H1 (cell line): Measurements from ENCODE around the gene ZDHHC1. TPM values are rescaled to one million over a fixed set of nuclear protein-coding genes. Genes with fewer than 3 reads are reported as not detected.

Experiments
- CTCF ChIA-PET: fragments of 300-600 bp; sonication (Branson Sonifier 250); formaldehyde crosslinking; loops from one replicate; lab custom pipeline; 2021; ENCODE audit not compliant: partially characterized antibody; lab: Charles Lee
- POLR2A ChIA-PET: fragments of 300-600 bp; sonication (Branson Sonifier 250); formaldehyde crosslinking; loops from one replicate; lab custom pipeline; 2021; ENCODE audit warnings: inconsistent platforms; ENCODE audit not compliant: partially characterized antibody; lab: Charles Lee
- DNase-seq, 2 experiments: peaks; one replicate each; pipeline versions ENCODE4 v3.0.0 to v3.0.0-alpha.2; 2010 to 2022; ENCODE audit warnings: low spot score in 2 of 2, low read depth in 1 of 2, mixed read lengths in 1 of 2
- FAIRE-seq: peaks from 2 replicates; lab custom pipeline; 2011; peaks lifted over from hg19 to GRCh38; lab: Jason Lieb, UNC
- H2AFZ ChIP-seq: 2 replicates; pipeline ENCODE4 v1.8.1; 2012; ENCODE audit warnings: low read length, inconsistent platforms
- H2AK5ac ChIP-seq: 2 replicates; pipeline ENCODE4 v1.6.1; 2013; ENCODE audit warnings: low read depth, low read length
- H2BK120ac ChIP-seq: replicated peaks from 2 replicates; pipeline ENCODE3; 2013; ENCODE audit warnings: low read depth, low read length, inconsistent platforms
- H2BK12ac ChIP-seq: 2 replicates; pipeline ENCODE4 v1.6.1; 2013; ENCODE audit warnings: low read depth, low read length
- H2BK15ac ChIP-seq: 2 replicates; pipeline ENCODE4 v1.6.1; 2013; ENCODE audit warnings: low read length
- H2BK20ac ChIP-seq: 2 replicates; pipeline ENCODE4 v1.6.1; 2013; ENCODE audit warnings: low read length
- H2BK5ac ChIP-seq: 2 replicates; pipeline ENCODE4 v1.6.1; 2013; ENCODE audit warnings: low read depth, low read length
- H3K14ac ChIP-seq: 2 replicates; pipeline ENCODE4 v1.6.1; 2013; ENCODE audit warnings: inconsistent platforms; ENCODE audit not compliant: insufficient read length
- H3K18ac ChIP-seq: 2 replicates; pipeline ENCODE4 v1.6.1; 2013; ENCODE audit warnings: low read length; ENCODE audit errors: extremely low read depth
- H3K23ac ChIP-seq: 2 replicates; pipeline ENCODE4 v1.6.1; 2013; ENCODE audit warnings: inconsistent platforms; ENCODE audit not compliant: insufficient read length
- H3K23me2 ChIP-seq: 2 replicates; pipeline ENCODE4 v1.6.1; 2013; ENCODE audit warnings: low read depth, low read length
- H3K27ac ChIP-seq: 2 replicates; pipeline ENCODE4 v1.6.1; 2011; ENCODE audit warnings: low read depth, low read length, inconsistent platforms
- H3K27me3 ChIP-seq, 4 experiments: replicated peaks in 1 of 4; 1 replicate in 1 of 4; 2 replicates in 3 of 4; pipeline versions ENCODE4 v1.6.1 to v1.8.1; 2011 to 2013; ENCODE audit warnings: low read length in 3 of 4, mild to moderate bottlenecking in 3 of 4, inconsistent platforms in 2 of 4, mixed read lengths in 2 of 4, moderate library complexity in 1 of 4; ENCODE audit not compliant: control insufficient read depth in 3 of 4, insufficient read depth in 3 of 4; ENCODE audit errors: extremely low read depth in 1 of 4
- H3K36me3 ChIP-seq, 4 experiments: 2 replicates each; pipeline versions ENCODE4 v1.6.1 to v1.8.1; 2011 to 2013; ENCODE audit warnings: mild to moderate bottlenecking in 4 of 4, low read length in 3 of 4, moderate library complexity in 2 of 4, control low read depth in 1 of 4, inconsistent platforms in 1 of 4; ENCODE audit not compliant: insufficient read depth in 4 of 4, control insufficient read depth in 2 of 4
- H3K4ac ChIP-seq: replicated peaks from 2 replicates; pipeline ENCODE3; 2013; ENCODE audit warnings: low read length, low read depth, mixed read lengths, inconsistent platforms; ENCODE audit not compliant: insufficient read length
- H3K4me1 ChIP-seq, 4 experiments: replicated peaks in 1 of 4; 1 replicate in 1 of 4; 2 replicates in 3 of 4; pipeline versions ENCODE4 v1.6.1 to v1.8.1; 2011 to 2013; ENCODE audit warnings: low read length in 3 of 4, inconsistent platforms in 2 of 4, mixed read lengths in 1 of 4; ENCODE audit not compliant: insufficient read depth in 4 of 4, control insufficient read depth in 3 of 4
- H3K4me2 ChIP-seq, 2 experiments: 2 replicates each; pipeline versions ENCODE4 v1.6.1 to v1.8.1; 2011 to 2013; ENCODE audit warnings: low read depth in 2 of 2, low read length in 2 of 2, control low read depth in 1 of 2, inconsistent platforms in 1 of 2, mild to moderate bottlenecking in 1 of 2; ENCODE audit not compliant: insufficient read depth in 1 of 2
- H3K4me3 ChIP-seq, 4 experiments: fragments of 200-600, 300-600 bp in 1 of 4; sonication (generic), shearing (Covaris generic), sonication (Bioruptor Twin) in 1 of 4; 2 replicates each; pipeline versions ENCODE4 v1.5.1 to v1.8.1; 2011 to 2016; ENCODE audit warnings: low read length in 4 of 4, low read depth in 3 of 4, control low read depth in 2 of 4, inconsistent platforms in 2 of 4, mild to moderate bottlenecking in 2 of 4, mixed read lengths in 1 of 4, moderate library complexity in 1 of 4; ENCODE audit not compliant: insufficient read depth in 2 of 4; ENCODE audit errors: extremely low read depth in 1 of 4
- H3K56ac ChIP-seq: replicated peaks from 2 replicates; pipeline ENCODE3; 2013; ENCODE audit warnings: low read depth, mild to moderate bottlenecking, mixed read lengths, low read length, inconsistent platforms; ENCODE audit not compliant: insufficient read length
- H3K79me1 ChIP-seq: 2 replicates; pipeline ENCODE4 v1.6.1; 2013; ENCODE audit warnings: low read depth, low read length, control low read depth
- H3K79me2 ChIP-seq, 2 experiments: 2 replicates each; pipeline versions ENCODE4 v1.6.1 to v1.8.1; 2012 to 2013; ENCODE audit warnings: low read length in 2 of 2, mild to moderate bottlenecking in 2 of 2, inconsistent platforms in 1 of 2; ENCODE audit not compliant: insufficient read depth in 2 of 2, control insufficient read depth in 1 of 2
- H3K9ac ChIP-seq, 4 experiments: replicated peaks in 1 of 4; 1 replicate in 1 of 4; 2 replicates in 3 of 4; pipeline versions ENCODE4 v1.6.1 to v1.8.1; 2011 to 2013; ENCODE audit warnings: low read depth in 3 of 4, low read length in 3 of 4, control low read depth in 2 of 4, mild to moderate bottlenecking in 2 of 4, moderate library complexity in 2 of 4, inconsistent platforms in 1 of 4; ENCODE audit errors: extremely low read depth in 1 of 4
- H3K9me3 ChIP-seq, 2 experiments: 2 replicates each; pipeline versions ENCODE4 v1.6.1 to v1.8.1; 2012 to 2013; ENCODE audit warnings: mild to moderate bottlenecking in 2 of 2, moderate library complexity in 2 of 2, control low read depth in 1 of 2, inconsistent platforms in 1 of 2, low read depth in 1 of 2, low read length in 1 of 2, mixed read lengths in 1 of 2; ENCODE audit not compliant: insufficient read depth in 2 of 2
- H4K20me1 ChIP-seq, 2 experiments: replicated peaks in 1 of 2; 2 replicates each; pipeline versions ENCODE3 to v1.8.1; 2011 to 2013; ENCODE audit warnings: inconsistent platforms in 2 of 2, low read length in 2 of 2, mild to moderate bottlenecking in 1 of 2; ENCODE audit not compliant: insufficient read depth in 2 of 2, control insufficient read depth in 1 of 2
- H4K5ac ChIP-seq: 2 replicates; pipeline ENCODE4 v1.6.1; 2013; ENCODE audit warnings: low read length, low read depth, mixed read lengths, inconsistent platforms; ENCODE audit not compliant: insufficient read length
- H4K8ac ChIP-seq: 2 replicates; pipeline ENCODE4 v1.8.0; 2013; ENCODE audit warnings: mild to moderate bottlenecking, moderate library complexity, low read length, inconsistent platforms; ENCODE audit not compliant: insufficient read depth; ENCODE audit errors: extremely low read depth
- H4K91ac ChIP-seq: replicated peaks from 2 replicates; pipeline ENCODE3; 2013; ENCODE audit warnings: low read length, mixed read lengths, inconsistent platforms; ENCODE audit not compliant: insufficient read length
- BCL11A ChIP-seq, 2 experiments: IDR thresholded peaks; one replicate each; pipeline ENCODE4 v1.6.1; 2011; ENCODE audit warnings: low read depth in 2 of 2, low read length in 2 of 2, mild to moderate bottlenecking in 2 of 2
- EGR1 ChIP-seq: IDR thresholded peaks from 2 replicates; pipeline ENCODE4 v1.6.1; 2011; ENCODE audit warnings: low read depth, low read length, borderline replicate concordance
- GTF2F1 ChIP-seq: IDR thresholded peaks from 2 replicates; pipeline ENCODE4 v1.6.1; 2012; ENCODE audit warnings: low read depth, low read length, improper control_type of control experiment, borderline replicate concordance
- NANOG ChIP-seq: IDR thresholded peaks from 2 replicates; pipeline ENCODE4 v1.6.1; 2011; ENCODE audit warnings: low read length, low read depth, mild to moderate bottlenecking, inconsistent platforms; ENCODE audit not compliant: insufficient read depth, poor library complexity, severe bottlenecking
- SIX5 ChIP-seq: IDR thresholded peaks from 2 replicates; pipeline ENCODE4 v1.6.1; 2011; ENCODE audit warnings: mild to moderate bottlenecking, low read depth, low read length
- TAF1 ChIP-seq: IDR thresholded peaks from 2 replicates; pipeline ENCODE4 v1.6.1; 2011; ENCODE audit warnings: mild to moderate bottlenecking, low read depth, low read length
- WGBS, 2 experiments: shearing (Covaris generic) in 1 of 2; methylation state at CpG; one replicate each; pipeline versions ENCODE4 v1.1.6 to v1.1.7; 2013 to 2015; ENCODE audit warnings: low lambda C conversion rate in 2 of 2, mixed read lengths in 2 of 2, inconsistent platforms in 1 of 2, low coverage in 1 of 2, missing lambda C conversion rate in 1 of 2; ENCODE audit not compliant: insufficient replicate concordance in 2 of 2, insufficient coverage in 1 of 2, insufficient read length in 1 of 2; ENCODE audit errors: extremely low coverage in 1 of 2, missing lambda C conversion rate in 1 of 2; 5-methylcytosine and 5-hydroxymethylcytosine counted together
- polyA plus RNA-seq, 7 experiments: library from polyadenylated mRNA; depleted of rRNA in 3 of 7; stranded (reverse) in 5 of 7; unstranded in 2 of 7; fragments of >200 nt in 5 of 7; fragments of 200-250 nt in 2 of 7; gene quantifications; 1 replicate in 5 of 7; 2 replicates in 1 of 7; 4 replicates in 1 of 7; pipeline versions ENCODE4 v1.2.1 to v1.2.3, GENCODE V29; 2011 to 2013; ENCODE audit warnings: missing spikeins in 2 of 7, mixed read lengths in 2 of 7
- total RNA-seq: library from RNA; stranded (reverse); fragmentation: NEBNext Ultra II Directional; extraction: Animal tissue kit (Norgen Biotek cat#: 25700); gene quantifications from 2 replicates; pipeline ENCODE4 v1.2.1, GENCODE V29; 2021

ZDHHC1 gene
- total and polyA plus RNA-seq, 2 of the 8 experiments (the other 6 are each of a cell fraction or from before 2014, with no cell fraction given) = 3.1 to 4.9 TPM

GRCh38 chr16:67463059-67463458 lies 46.8 kb upstream of the ZDHHC1 start:
- H3K4me3 ChIP-seq = no peak overlapping the region
- peaks cover 14 to 24% of the 10 kb centered on the region in 2 experiments for H4K20me1 ChIP-seq
- no peak overlapping the region for H3K9ac ChIP-seq
- CTCF ChIA-PET = interaction anchor here (0.6 to 28.6 kb wide), 8 partner anchors 19 to 182 kb away, joined by 3 to 683 read pairs (median 6); partner anchors contain the start of genes CARMIL2, HSD11B2 and ZDHHC1
- POLR2A ChIA-PET = interaction anchor here (0.6 kb wide), 1 partner anchor 47 kb away, joined by 3 read pairs; no protein-coding TSS in a partner anchor
- H3K4me1 ChIP-seq = peaks cover 0 to 5% (median 2%) of the 10 kb centered on the region in 4 experiments; a peak in 4 of 7 replicates
- no peak overlapping the region for H4K91ac ChIP-seq
- FAIRE-seq (no peak), DNase-seq (no peak)
- H2BK5ac ChIP-seq = no peak overlapping the region
- no peak overlapping the region for H3K18ac ChIP-seq
- H4K8ac ChIP-seq = no peak overlapping the region
- H2BK15ac ChIP-seq = no peak overlapping the region
- H3K23me2 ChIP-seq = no peaks in the 10 kb centered on the region
- no peak overlapping the region for H3K4me2 ChIP-seq
- no peak overlapping the region for H3K56ac ChIP-seq
- no peak overlapping the region for H3K27ac ChIP-seq
- no peak overlapping the region for H2BK20ac ChIP-seq
- H2AFZ ChIP-seq = no peak overlapping the region
- WGBS, 2 experiments = 97% methylated on average over 5 of the region's 5 CpGs; no CpG with 5 or more reads in 1 of the 2 experiments
- no peaks in the 10 kb centered on the region for H3K9me3 ChIP-seq
- H3K14ac ChIP-seq = no peak overlapping the region
- no peak overlapping the region for H2BK12ac ChIP-seq
- no peaks in the 10 kb centered on the region for H3K27me3 ChIP-seq
- no peak overlapping the region for H3K4ac ChIP-seq
- H3K36me3 ChIP-seq = no peaks in the 10 kb centered on the region
- H3K79me1 ChIP-seq = peaks cover 4% of the 10 kb centered on the region
- H2AK5ac ChIP-seq = no peak overlapping the region
- H3K23ac ChIP-seq = no peak overlapping the region
- no peak overlapping the region for H2BK120ac ChIP-seq
- no peak overlapping the region for H4K5ac ChIP-seq
- H3K79me2 ChIP-seq = peaks cover 0 to 11% of the 10 kb centered on the region in 2 experiments; a peak in 1 of 4 replicates
- no peak for TF ChIP-seq SIX5
- TF ChIP-seq GTF2F1 = no peak
- no peak for TF ChIP-seq NANOG
- no peak for TF ChIP-seq TAF1
- TF ChIP-seq BCL11A (IDR thresholded peaks at IDR 0.05; ENCODE audit: low read depth in 2 of 2, low read length in 2 of 2) = no peak
- TF ChIP-seq EGR1 = no peak
